Panc1 (cell line): ENCODE measurements around the gene PAX4. TPM values are rescaled to one million over a fixed set of nuclear protein-coding genes. Genes with fewer than 3 reads are reported as not detected.

Experiments
- ATAC-seq: fragments of 200-7000 bp; cut with Tn5 transposase; 2 replicates; pipeline ENCODE4 v1.9.1; 2020; ENCODE audit warnings: mild to moderate bottlenecking, moderate library complexity
- BruUV-seq: library from RNA; stranded (reverse); fragments of 400-500 nt; replicated peaks from 2 replicates; lab custom pipeline; 2021; lab: Mats Ljungman, UMichigan
- CTCF ChIA-PET: fragments of 300-600 bp; sonication (Branson Sonifier 250); formaldehyde crosslinking; loops from one replicate; lab custom pipeline; 2022; ENCODE audit warnings: antibody characterized with exemption; lab: Charles Lee
- POLR2A ChIA-PET: fragments of 300-600 bp; sonication (Branson Sonifier 250); formaldehyde crosslinking; loops from one replicate; lab custom pipeline; 2022; ENCODE audit warnings: antibody characterized with exemption; lab: Charles Lee
- DNase-seq: peaks from one replicate; pipeline ENCODE4 v3.0.0-alpha.2; 2010; ENCODE audit warnings: low read depth, low spot score
- H3K27ac ChIP-seq: 2 replicates; pipeline ENCODE4 v1.5.1; 2011; ENCODE audit warnings: mild to moderate bottlenecking, low read length, inconsistent platforms
- H3K27me3 ChIP-seq: fragments of 200-500 bp; sonication (Bioruptor generic); 2 replicates; pipeline ENCODE4 v1.6.0; 2014; ENCODE audit warnings: low read length, inconsistent platforms; ENCODE audit not compliant: control insufficient read depth, insufficient read depth
- H3K36me3 ChIP-seq: fragments of 200-500 bp; sonication (Bioruptor generic); 2 replicates; pipeline ENCODE4 v1.5.1; 2014; ENCODE audit warnings: inconsistent platforms, mild to moderate bottlenecking, low read length, moderate library complexity; ENCODE audit not compliant: control insufficient read depth, insufficient read depth
- H3K4me1 ChIP-seq: 2 replicates; pipeline ENCODE4 v1.5.1; 2011; ENCODE audit warnings: inconsistent platforms, mild to moderate bottlenecking, low read length, moderate library complexity; ENCODE audit not compliant: control insufficient read depth, insufficient read depth
- H3K4me3 ChIP-seq, 2 experiments: 2 replicates each; pipeline ENCODE4 v1.5.1; 2011 to 2012; ENCODE audit warnings: low read depth in 2 of 2, low read length in 2 of 2, mild to moderate bottlenecking in 2 of 2, inconsistent platforms in 1 of 2, moderate library complexity in 1 of 2
- H3K9me3 ChIP-seq: fragments of 200-500 bp; sonication (Bioruptor generic); 2 replicates; pipeline ENCODE4 v1.5.1; 2014; ENCODE audit warnings: low read depth, mild to moderate bottlenecking, inconsistent platforms, low read length, moderate library complexity; ENCODE audit not compliant: control insufficient read depth, insufficient read depth
- POLR2AphosphoS5 ChIP-seq: IDR thresholded peaks from 2 replicates; pipeline ENCODE4 v1.6.1; 2012; ENCODE audit warnings: mild to moderate bottlenecking, low read depth, low read length, moderate library complexity
- SIN3A ChIP-seq: IDR thresholded peaks from 2 replicates; pipeline ENCODE4 v1.6.1; 2012; ENCODE audit warnings: low read depth, mild to moderate bottlenecking, low read length, moderate library complexity, borderline replicate concordance; ENCODE audit not compliant: insufficient read depth
- TCF7L2 ChIP-seq: IDR thresholded peaks from 2 replicates; pipeline ENCODE4 v1.6.1; 2011; ENCODE audit warnings: mild to moderate bottlenecking, low read depth, low read length, inconsistent platforms
- in situ Hi-C: cut with HindIII; loops from 2 replicates; pipeline ENCODE4 v1.10.0; 2016; ENCODE audit warnings: low sequenced_read_pairs, low pct_unique_long_range_greater_than_20kb
- intact Hi-C: fragments of 100-400 bp; cut with micrococcal nuclease; formaldehyde crosslinking; loops from one replicate; pipeline ENCODE4 v1.10.0; 2022; ENCODE audit not compliant: unreplicated experiment
- total RNA-seq: library from RNA; stranded (reverse); gene quantifications from one replicate; pipeline ENCODE4 v1.2.1, GENCODE V29; 2021; ENCODE audit not compliant: unreplicated experiment
- TF ChIP-seq, protein P1 (sequence below): fragments of 450-650 bp; IDR thresholded peaks from 2 replicates; pipeline ENCODE4 v1.5.1; 2017; ENCODE audit warnings: mild to moderate bottlenecking
- TF ChIP-seq, protein P2 (sequence below), 2 experiments: IDR thresholded peaks; 2 replicates each; pipeline ENCODE4 v1.6.1; 2011 to 2012; ENCODE audit warnings: low read depth in 2 of 2, control low read depth in 1 of 2, low read length in 1 of 2, mild to moderate bottlenecking in 1 of 2, moderate library complexity in 1 of 2; ENCODE audit not compliant: insufficient read depth in 1 of 2

The PAX4 gene
- total RNA-seq, 1 experiment from 2014 or later: not detected

DNA sequence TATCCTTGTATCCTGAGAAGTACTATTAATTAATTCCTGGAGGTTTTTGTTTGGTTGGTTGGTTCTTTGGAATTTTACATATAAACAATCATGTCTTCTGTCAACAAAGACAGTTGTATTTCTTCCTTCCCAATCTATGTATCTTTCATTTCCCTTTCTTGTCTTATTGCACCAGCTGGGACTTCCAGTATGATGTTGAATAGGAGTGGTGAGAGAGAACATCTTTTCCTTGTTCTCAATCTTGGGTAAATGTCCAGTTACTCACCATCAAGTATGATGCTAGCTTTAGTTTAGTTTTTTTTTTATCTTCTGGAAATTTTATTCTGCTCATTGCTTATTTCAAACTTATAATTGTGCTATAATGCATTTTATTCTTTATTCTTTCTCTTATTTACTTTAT is 7.4 kb upstream of the PAX4 start:
- no peaks in the 10 kb centered on the region for H3K36me3 ChIP-seq
- intact Hi-C loops: no loop called here
- H3K4me1 ChIP-seq: no peaks in the 10 kb centered on the region; the same call in 1 of the 2 replicates
- ChIA-PET POLR2A (no interaction called here), CTCF (no interaction called here)
- no peak for TF ChIP-seq POLR2AphosphoS5
- no peak for TF ChIP-seq TCF7L2
- TF ChIP-seq, protein P1, sequence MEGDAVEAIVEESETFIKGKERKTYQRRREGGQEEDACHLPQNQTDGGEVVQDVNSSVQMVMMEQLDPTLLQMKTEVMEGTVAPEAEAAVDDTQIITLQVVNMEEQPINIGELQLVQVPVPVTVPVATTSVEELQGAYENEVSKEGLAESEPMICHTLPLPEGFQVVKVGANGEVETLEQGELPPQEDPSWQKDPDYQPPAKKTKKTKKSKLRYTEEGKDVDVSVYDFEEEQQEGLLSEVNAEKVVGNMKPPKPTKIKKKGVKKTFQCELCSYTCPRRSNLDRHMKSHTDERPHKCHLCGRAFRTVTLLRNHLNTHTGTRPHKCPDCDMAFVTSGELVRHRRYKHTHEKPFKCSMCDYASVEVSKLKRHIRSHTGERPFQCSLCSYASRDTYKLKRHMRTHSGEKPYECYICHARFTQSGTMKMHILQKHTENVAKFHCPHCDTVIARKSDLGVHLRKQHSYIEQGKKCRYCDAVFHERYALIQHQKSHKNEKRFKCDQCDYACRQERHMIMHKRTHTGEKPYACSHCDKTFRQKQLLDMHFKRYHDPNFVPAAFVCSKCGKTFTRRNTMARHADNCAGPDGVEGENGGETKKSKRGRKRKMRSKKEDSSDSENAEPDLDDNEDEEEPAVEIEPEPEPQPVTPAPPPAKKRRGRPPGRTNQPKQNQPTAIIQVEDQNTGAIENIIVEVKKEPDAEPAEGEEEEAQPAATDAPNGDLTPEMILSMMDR: no peak
- TF ChIP-seq, protein P2, sequence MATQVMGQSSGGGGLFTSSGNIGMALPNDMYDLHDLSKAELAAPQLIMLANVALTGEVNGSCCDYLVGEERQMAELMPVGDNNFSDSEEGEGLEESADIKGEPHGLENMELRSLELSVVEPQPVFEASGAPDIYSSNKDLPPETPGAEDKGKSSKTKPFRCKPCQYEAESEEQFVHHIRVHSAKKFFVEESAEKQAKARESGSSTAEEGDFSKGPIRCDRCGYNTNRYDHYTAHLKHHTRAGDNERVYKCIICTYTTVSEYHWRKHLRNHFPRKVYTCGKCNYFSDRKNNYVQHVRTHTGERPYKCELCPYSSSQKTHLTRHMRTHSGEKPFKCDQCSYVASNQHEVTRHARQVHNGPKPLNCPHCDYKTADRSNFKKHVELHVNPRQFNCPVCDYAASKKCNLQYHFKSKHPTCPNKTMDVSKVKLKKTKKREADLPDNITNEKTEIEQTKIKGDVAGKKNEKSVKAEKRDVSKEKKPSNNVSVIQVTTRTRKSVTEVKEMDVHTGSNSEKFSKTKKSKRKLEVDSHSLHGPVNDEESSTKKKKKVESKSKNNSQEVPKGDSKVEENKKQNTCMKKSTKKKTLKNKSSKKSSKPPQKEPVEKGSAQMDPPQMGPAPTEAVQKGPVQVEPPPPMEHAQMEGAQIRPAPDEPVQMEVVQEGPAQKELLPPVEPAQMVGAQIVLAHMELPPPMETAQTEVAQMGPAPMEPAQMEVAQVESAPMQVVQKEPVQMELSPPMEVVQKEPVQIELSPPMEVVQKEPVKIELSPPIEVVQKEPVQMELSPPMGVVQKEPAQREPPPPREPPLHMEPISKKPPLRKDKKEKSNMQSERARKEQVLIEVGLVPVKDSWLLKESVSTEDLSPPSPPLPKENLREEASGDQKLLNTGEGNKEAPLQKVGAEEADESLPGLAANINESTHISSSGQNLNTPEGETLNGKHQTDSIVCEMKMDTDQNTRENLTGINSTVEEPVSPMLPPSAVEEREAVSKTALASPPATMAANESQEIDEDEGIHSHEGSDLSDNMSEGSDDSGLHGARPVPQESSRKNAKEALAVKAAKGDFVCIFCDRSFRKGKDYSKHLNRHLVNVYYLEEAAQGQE (IDR thresholded peaks at IDR 0.05; ENCODE audit: insufficient read depth in 1 of 2, low read depth in 2 of 2, low read length in 1 of 2): no peak
- TF ChIP-seq SIN3A: no peak
- no peak overlapping the region for H3K27ac ChIP-seq
- no peaks in the 10 kb centered on the region for H3K9me3 ChIP-seq
- DNase-seq: no peak
- BruUV-seq: no TSS peak
- H3K27me3 ChIP-seq: peaks cover 22% of the 10 kb centered on the region
- H3K4me3 ChIP-seq: no peak overlapping the region
- in situ Hi-C loops: no loop called here
- no peak for ATAC-seq

DNA sequence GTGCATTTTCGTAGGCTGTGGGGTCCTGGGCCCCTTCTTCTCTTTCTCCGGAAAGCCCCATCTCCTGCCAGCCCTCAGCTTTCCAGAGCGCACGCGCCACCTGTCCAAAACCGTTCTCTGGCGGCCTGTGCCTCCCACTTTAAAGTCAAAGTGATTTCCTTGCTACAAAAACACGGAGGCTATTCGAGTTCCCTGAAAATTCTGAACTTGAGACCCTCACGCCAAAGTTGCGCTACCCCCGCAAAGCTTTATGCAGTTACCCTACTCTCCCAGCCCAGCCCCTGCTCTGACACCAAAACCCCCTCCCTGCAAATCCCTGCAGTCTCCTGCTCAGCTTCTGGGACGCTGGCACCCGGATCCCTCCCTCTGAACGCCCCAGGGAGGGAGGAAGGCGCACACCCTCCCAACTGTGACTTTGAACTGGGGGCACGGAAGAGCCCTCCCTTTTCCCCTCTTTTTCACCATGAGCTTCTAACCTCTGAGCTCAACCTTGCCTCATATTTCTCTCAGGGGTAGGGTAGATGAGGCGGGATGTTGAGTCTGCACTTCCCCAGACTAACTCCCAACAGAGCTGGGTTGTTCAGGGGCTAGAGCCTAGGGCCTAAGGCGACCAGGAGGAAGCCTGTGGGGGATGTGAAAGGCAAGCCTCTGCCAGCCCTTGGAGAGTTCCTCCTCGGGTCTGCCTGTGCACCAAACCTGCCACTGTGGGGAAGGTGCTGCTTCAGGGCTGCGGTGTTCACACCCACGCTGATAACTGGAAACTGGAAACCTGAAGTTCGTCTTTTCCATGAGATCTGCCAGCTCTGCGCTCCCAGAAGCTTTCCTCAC is 2.7 kb upstream of the PAX4 start:
- ChIA-PET CTCF (interaction anchor here (0.5 kb wide), 1 partner anchor 8 kb away, joined by 3 read pairs; no protein-coding TSS in a partner anchor), POLR2A (interaction anchor here (0.7 kb wide), 1 partner anchor 12 kb away, joined by 4 read pairs; no protein-coding TSS in a partner anchor)
- Histone ChIP-seq H3K4me1 (no peaks in the 10 kb centered on the region; the same call in 1 of the 2 replicates), H3K27me3 (peaks cover 54% of the 10 kb centered on the region), H3K36me3 (no peaks in the 10 kb centered on the region), H3K27ac (no peak overlapping the region), H3K9me3 (no peaks in the 10 kb centered on the region), H3K4me3 (peak overlapping the region in 1 of 2 experiments; percentile 3; a peak in 1 of 4 replicates)
- in situ Hi-C loops (no loop called here), intact Hi-C loops (no loop called here)
- BruUV-seq: no TSS peak
- ATAC-seq (peak; percentile 69), DNase-seq (no peak)
- TF ChIP-seq TCF7L2 (no peak), POLR2AphosphoS5 (no peak), SIN3A (no peak)
- TF ChIP-seq, protein P2 (IDR thresholded peaks at IDR 0.05; ENCODE audit: insufficient read depth in 1 of 2, low read depth in 2 of 2, low read length in 1 of 2): no peak
